Activated T-helper 1 cell treated with anti-CD3 and anti-CD28 coated beads, Interleukin-12 subunit alpha, Interleukin-12 subunit beta, Interleukin-2, Interleukin-4 antibody, amounts not matched to agents 30 ng/mL and 10 ng/mL and 1 ng/mL, durations not matched to agents 14 hours and 24 hours and 36 hours (primary cell): ENCODE measurements around the gene ARHGEF26. TPM values are rescaled to one million over a fixed set of nuclear protein-coding genes. Genes with fewer than 3 reads are reported as not detected.

ENCODE experiments used
- DNase-seq: peaks from one replicate; pipeline ENCODE4 v3.0.0; 2021; ENCODE audit warnings: low spot score
- H3K27ac Mint-ChIP-seq: one replicate; pipeline ENCODE4 v1.8.0; 2021; ENCODE audit warnings: mild to moderate bottlenecking, mixed read lengths
- H3K27me3 Mint-ChIP-seq: one replicate; pipeline ENCODE4 v1.8.0; 2022; ENCODE audit warnings: mild to moderate bottlenecking, moderate library complexity, mixed read lengths; ENCODE audit not compliant: insufficient read depth
- H3K36me3 Mint-ChIP-seq: one replicate; pipeline ENCODE4 v1.8.0; 2021; ENCODE audit warnings: low read depth, mixed read lengths
- H3K4me1 Mint-ChIP-seq: one replicate; pipeline ENCODE4 v1.8.0; 2021; ENCODE audit warnings: low read depth, mixed read lengths
- H3K4me3 Mint-ChIP-seq: one replicate; pipeline ENCODE4 v1.8.0; 2021; ENCODE audit warnings: mild to moderate bottlenecking, moderate library complexity, mixed read lengths
- H3K9me3 Mint-ChIP-seq: one replicate; pipeline ENCODE4 v1.8.0; 2021; ENCODE audit warnings: mixed read lengths
- intact Hi-C: fragments of 100-400 bp; cut with micrococcal nuclease; formaldehyde crosslinking; loops from one replicate; pipeline ENCODE4 v1.15.1; 2024
- total RNA-seq: library from RNA; stranded (reverse); gene quantifications from 2 replicates; pipeline ENCODE4 v1.2.3, GENCODE V29; 2022

Gene ARHGEF26
- total RNA-seq, 1 donor from 2014 or later, result not detected

- intact Hi-C loops, result loop anchor here (5.0 kb wide), 1 partner anchor 114 kb away; no protein-coding TSS in a partner anchor
- Mint-ChIP-seq H3K27me3 (peaks cover 64% of the 10 kb centered on the region), H3K4me1 (peaks cover 18% of the 10 kb centered on the region), H3K27ac (no peak overlapping the region), H3K4me3 (peak overlapping the region; percentile 51), H3K9me3 (no peaks in the 10 kb centered on the region), H3K36me3 (peaks cover 4% of the 10 kb centered on the region)
- no peak for DNase-seq
Observed at GRCh38 chr3:154122912-154123559, 1.8 kb downstream of the ARHGEF26 start.

- Mint-ChIP-seq H3K27me3 (peaks cover 59% of the 10 kb centered on the region), H3K27ac (no peak overlapping the region), H3K4me3 (no peak overlapping the region), H3K9me3 (no peaks in the 10 kb centered on the region), H3K36me3 (peaks cover 4% of the 10 kb centered on the region), H3K4me1 (peaks cover 18% of the 10 kb centered on the region)
- no peak for DNase-seq
- intact Hi-C loops, result loop anchor here (5.0 kb wide), 1 partner anchor 113 kb away; no protein-coding TSS in a partner anchor
Observed at GRCh38 chr3:154123906-154124305, 2.7 kb downstream of the ARHGEF26 start.

GRCh38 chr3:154125378-154126030, 4.3 kb downstream of the ARHGEF26 start:
- intact Hi-C loops, result no loop called here
- Mint-ChIP-seq H3K36me3 (peaks cover 4% of the 10 kb centered on the region), H3K9me3 (no peaks in the 10 kb centered on the region), H3K4me1 (peaks cover 17% of the 10 kb centered on the region), H3K27ac (no peak overlapping the region), H3K4me3 (no peak overlapping the region), H3K27me3 (peaks cover 46% of the 10 kb centered on the region)
- DNase-seq, result no peak

- H3K9me3 Mint-ChIP-seq, result no peaks in the 10 kb centered on the region
- intact Hi-C loops, result no loop called here
- no peak overlapping the region for H3K4me3 Mint-ChIP-seq
- peaks cover 9% of the 10 kb centered on the region for H3K4me1 Mint-ChIP-seq
- H3K27ac Mint-ChIP-seq, result no peak overlapping the region
- H3K36me3 Mint-ChIP-seq, result peaks cover 4% of the 10 kb centered on the region
- no peak for DNase-seq
- peaks cover 38% of the 10 kb centered on the region for H3K27me3 Mint-ChIP-seq
Observed at GRCh38 chr3:154126651-154127050, 5.5 kb downstream of the ARHGEF26 start.

GRCh38 chr3:154129625-154130024, 8.4 kb downstream of the ARHGEF26 start:
- DNase-seq, result no peak
- Mint-ChIP-seq H3K27me3 (peaks cover 15% of the 10 kb centered on the region), H3K27ac (no peak overlapping the region), H3K9me3 (no peaks in the 10 kb centered on the region), H3K4me3 (no peak overlapping the region), H3K36me3 (no peaks in the 10 kb centered on the region), H3K4me1 (no peaks in the 10 kb centered on the region)
- intact Hi-C loops, result no loop called here

GRCh38 chr3:154130540-154130939, 9.3 kb downstream of the ARHGEF26 start:
- DNase-seq, result no peak
- Mint-ChIP-seq H3K27ac (no peak overlapping the region), H3K27me3 (peaks cover 9% of the 10 kb centered on the region), H3K9me3 (no peaks in the 10 kb centered on the region), H3K36me3 (no peaks in the 10 kb centered on the region), H3K4me3 (no peak overlapping the region), H3K4me1 (no peaks in the 10 kb centered on the region)
- intact Hi-C loops, result no loop called here

- Mint-ChIP-seq H3K4me1 (no peaks in the 10 kb centered on the region), H3K4me3 (no peak overlapping the region), H3K27me3 (peaks cover 5% of the 10 kb centered on the region), H3K9me3 (no peaks in the 10 kb centered on the region), H3K27ac (no peak overlapping the region), H3K36me3 (no peaks in the 10 kb centered on the region)
- intact Hi-C loops, result no loop called here
- no peak for DNase-seq
Observed at GRCh38 chr3:154131830-154132229, 10.6 kb downstream of the ARHGEF26 start.

GRCh38 chr3:154132777-154133375, 11.7 kb downstream of the ARHGEF26 start:
- H3K4me1 Mint-ChIP-seq, result no peaks in the 10 kb centered on the region
- H3K4me3 Mint-ChIP-seq, result no peak overlapping the region
- H3K36me3 Mint-ChIP-seq, result no peaks in the 10 kb centered on the region
- no peak overlapping the region for H3K27ac Mint-ChIP-seq
- H3K9me3 Mint-ChIP-seq, result no peaks in the 10 kb centered on the region
- peaks cover 5% of the 10 kb centered on the region for H3K27me3 Mint-ChIP-seq
- intact Hi-C loops, result no loop called here
- DNase-seq, result no peak

GRCh38 chr3:154135511-154136173, 14.5 kb downstream of the ARHGEF26 start:
- no peak for DNase-seq
- Mint-ChIP-seq H3K27ac (no peak overlapping the region), H3K27me3 (peaks cover 5% of the 10 kb centered on the region), H3K36me3 (no peaks in the 10 kb centered on the region), H3K9me3 (no peaks in the 10 kb centered on the region), H3K4me1 (no peaks in the 10 kb centered on the region), H3K4me3 (no peak overlapping the region)
- intact Hi-C loops, result no loop called here

GRCh38 chr3:154137036-154137435, 15.8 kb downstream of the ARHGEF26 start:
- DNase-seq, result no peak
- Mint-ChIP-seq H3K9me3 (no peaks in the 10 kb centered on the region), H3K4me1 (no peaks in the 10 kb centered on the region), H3K4me3 (no peak overlapping the region), H3K27me3 (peaks cover 8% of the 10 kb centered on the region), H3K36me3 (no peaks in the 10 kb centered on the region), H3K27ac (no peak overlapping the region)
- intact Hi-C loops, result no loop called here

GRCh38 chr3:154139996-154140436, 18.8 kb downstream of the ARHGEF26 start:
- DNase-seq, result no peak
- Mint-ChIP-seq H3K27me3 (peaks cover 6% of the 10 kb centered on the region), H3K4me1 (no peaks in the 10 kb centered on the region), H3K27ac (no peak overlapping the region), H3K9me3 (no peaks in the 10 kb centered on the region), H3K36me3 (no peaks in the 10 kb centered on the region), H3K4me3 (no peak overlapping the region)
- intact Hi-C loops, result no loop called here

- DNase-seq, result no peak
- Mint-ChIP-seq H3K9me3 (no peaks in the 10 kb centered on the region), H3K4me1 (no peaks in the 10 kb centered on the region), H3K27me3 (peaks cover 10% of the 10 kb centered on the region), H3K36me3 (no peaks in the 10 kb centered on the region), H3K27ac (no peak overlapping the region), H3K4me3 (no peak overlapping the region)
- intact Hi-C loops, result no loop called here
Observed at GRCh38 chr3:154142608-154143007, 21.4 kb downstream of the ARHGEF26 start.

GRCh38 chr3:154143873-154144272, 22.7 kb downstream of the ARHGEF26 start:
- intact Hi-C loops, result no loop called here
- H3K9me3 Mint-ChIP-seq, result no peaks in the 10 kb centered on the region

More at GRCh38 chr3:154143873-154144272, 22.7 kb downstream of the ARHGEF26 start:
- no peak for DNase-seq
- Mint-ChIP-seq H3K4me1 (no peaks in the 10 kb centered on the region), H3K27me3 (peaks cover 12% of the 10 kb centered on the region), H3K36me3 (no peaks in the 10 kb centered on the region), H3K27ac (no peak overlapping the region), H3K4me3 (no peak overlapping the region)
